HCT116 (cell line): Measurements from ENCODE around the gene FILIP1. TPM values are rescaled to one million over a fixed set of nuclear protein-coding genes. Genes with fewer than 3 reads are reported as not detected.

Experiments
- ATAC-seq: fragments of 200-7000 bp; cut with Tn5 transposase; 2 replicates; pipeline ENCODE4 v1.9.1; 2020; ENCODE audit warnings: mild to moderate bottlenecking, moderate library complexity
- BruUV-seq: library from RNA; stranded (reverse); fragments of 400-500 nt; replicated peaks from 2 replicates; lab custom pipeline; 2021; lab: Mats Ljungman, UMichigan
- CTCF ChIA-PET: fragments of 300-600 bp; sonication (Branson Sonifier 250); formaldehyde crosslinking; loops from one replicate; lab custom pipeline; 2021; ENCODE audit warnings: antibody characterized with exemption; lab: Charles Lee
- POLR2A ChIA-PET: fragments of 300-600, 350-600 bp; sonication (Branson Sonifier 250); formaldehyde crosslinking; loops from one replicate; lab custom pipeline; 2021; ENCODE audit warnings: antibody characterized with exemption; lab: Charles Lee
- RAD21 ChIA-PET, 2 experiments: fragments of 300-600 bp; sonication (Branson Sonifier 250); formaldehyde crosslinking; loops; one replicate each; lab custom pipeline; 2023; ENCODE audit warnings: low total read pairs in 2 of 2; ENCODE audit not compliant: uncharacterized antibody in 2 of 2, unreplicated experiment in 2 of 2, low non-redundant PET in 1 of 2; lab: Charles Lee
- DNase-seq: peaks from one replicate; pipeline ENCODE4 v3.0.0-alpha.2; 2010; ENCODE audit warnings: low read depth, low spot score
- H2AFZ ChIP-seq: fragments of 200-600 bp; shearing (Covaris generic), sonication (generic); 2 replicates; pipeline ENCODE4 v1.6.1; 2017; ENCODE audit warnings: low read depth, mixed run types, mixed read lengths, antibody characterized with exemption, low read length; ENCODE audit not compliant: poor library complexity, severe bottlenecking
- H3K27ac ChIP-seq: 2 replicates; pipeline ENCODE4 v1.5.1; 2012; ENCODE audit warnings: low read depth, low read length
- H3K27me3 ChIP-seq: fragments of 200-600 bp; sonication (generic); 2 replicates; pipeline ENCODE4 v1.6.1; 2016; ENCODE audit warnings: mixed run types, low read length, mixed read lengths; ENCODE audit not compliant: insufficient read depth
- H3K36me3 ChIP-seq, 2 experiments: fragments of 200-500 bp in 1 of 2; fragments of 200-600 bp in 1 of 2; sonication (Bioruptor generic) in 1 of 2; sonication (generic) in 1 of 2; 2 replicates each; pipeline versions ENCODE4 v1.5.1 to v1.6.1; 2014 to 2016; ENCODE audit warnings: low read length in 2 of 2, inconsistent platforms in 1 of 2, mixed read lengths in 1 of 2, mixed run types in 1 of 2; ENCODE audit not compliant: insufficient read depth in 2 of 2, control insufficient read depth in 1 of 2
- H3K4me1 ChIP-seq, 2 experiments: fragments of 200-600 bp in 1 of 2; sonication (generic) in 1 of 2; 2 replicates each; pipeline versions ENCODE4 v1.5.1 to v1.6.1; 2012 to 2017; ENCODE audit warnings: low read length in 2 of 2, inconsistent platforms in 1 of 2, mild to moderate bottlenecking in 1 of 2, mixed read lengths in 1 of 2, mixed run types in 1 of 2, moderate library complexity in 1 of 2; ENCODE audit not compliant: insufficient read depth in 2 of 2, control insufficient read depth in 1 of 2
- H3K4me2 ChIP-seq: fragments of 200-600 bp; sonication (generic); 2 replicates; pipeline ENCODE4 v1.6.1; 2017; ENCODE audit warnings: mixed run types, low read length, mixed read lengths
- H3K4me3 ChIP-seq, 2 experiments: fragments of 200-600 bp in 1 of 2; sonication (generic) in 1 of 2; replicated peaks in 1 of 2; 2 replicates each; pipeline ENCODE4 v1.5.1; 2011 to 2016; ENCODE audit warnings: low read length in 2 of 2, control low read depth in 1 of 2, low read depth in 1 of 2, mild to moderate bottlenecking in 1 of 2, mixed read lengths in 1 of 2, mixed run types in 1 of 2
- H3K79me2 ChIP-seq: fragments of 200-600 bp; sonication (generic); 2 replicates; pipeline ENCODE4 v1.6.1; 2017; ENCODE audit warnings: mild to moderate bottlenecking, mixed run types, low read length, moderate library complexity, mixed read lengths; ENCODE audit not compliant: insufficient read depth
- H3K9ac ChIP-seq: fragments of 200-600 bp; sonication (generic); 2 replicates; pipeline ENCODE4 v1.6.1; 2016; ENCODE audit warnings: low read length, mixed read lengths
- H3K9me2 ChIP-seq: fragments of 200-600 bp; sonication (generic), shearing (Covaris generic); 2 replicates; pipeline ENCODE4 v1.6.1; 2017; ENCODE audit warnings: mixed run types, mild to moderate bottlenecking, moderate library complexity; ENCODE audit not compliant: insufficient read depth
- H3K9me3 ChIP-seq, 2 experiments: fragments of 200-500 bp in 1 of 2; fragments of 200-600 bp in 1 of 2; sonication (Bioruptor generic) in 1 of 2; sonication (generic) in 1 of 2; 2 replicates each; pipeline ENCODE4 v1.6.1; 2014 to 2017; ENCODE audit warnings: low read length in 2 of 2, mixed read lengths in 2 of 2, inconsistent platforms in 1 of 2, low read depth in 1 of 2, mild to moderate bottlenecking in 1 of 2, mixed run types in 1 of 2, moderate library complexity in 1 of 2; ENCODE audit not compliant: control insufficient read depth in 1 of 2, insufficient read depth in 1 of 2
- H4K20me1 ChIP-seq: fragments of 200-600 bp; sonication (generic), shearing (Covaris generic); 2 replicates; pipeline ENCODE4 v1.6.1; 2017; ENCODE audit warnings: mixed run types, mild to moderate bottlenecking, moderate library complexity; ENCODE audit not compliant: insufficient read depth
- ATF3 ChIP-seq: IDR thresholded peaks from 2 replicates; pipeline ENCODE4 v1.6.1; 2012
- CEBPB ChIP-seq: IDR thresholded peaks from 2 replicates; pipeline ENCODE4 v1.6.1; 2012; ENCODE audit warnings: low read depth
- CTCF ChIP-seq, 3 experiments: fragments of 200-600 bp in 1 of 3; sonication (generic) in 1 of 3; IDR thresholded peaks in 2 of 3; conservative IDR thresholded peaks in 1 of 3; 2 replicates each; pipeline ENCODE4 v1.5.1; 2012 to 2017; ENCODE audit warnings: low read depth in 2 of 3, low read length in 2 of 3, antibody characterized with exemption in 1 of 3, borderline replicate concordance in 1 of 3, control low read depth in 1 of 3, mild to moderate bottlenecking in 1 of 3, mixed read lengths in 1 of 3, mixed run types in 1 of 3, moderate library complexity in 1 of 3; ENCODE audit not compliant: insufficient read depth in 1 of 3
- EGR1 ChIP-seq: IDR thresholded peaks from 2 replicates; pipeline ENCODE4 v1.6.1; 2012; ENCODE audit warnings: low read depth
- ELF1 ChIP-seq: IDR thresholded peaks from 2 replicates; pipeline ENCODE4 v1.6.1; 2012; ENCODE audit warnings: low read depth, borderline replicate concordance
- EZH2 ChIP-seq: fragments of 200-600 bp; sonication (generic); IDR thresholded peaks from 2 replicates; pipeline ENCODE4 v1.6.1; 2017; ENCODE audit warnings: antibody characterized with exemption, mixed run types
- EZH2phosphoT487 ChIP-seq: fragments of 200-600 bp; IDR thresholded peaks from 2 replicates; pipeline ENCODE4 v1.6.1; 2018; ENCODE audit warnings: antibody characterized with exemption, borderline replicate concordance
- FOSL1 ChIP-seq: IDR thresholded peaks from 2 replicates; pipeline ENCODE4 v1.6.1; 2012; ENCODE audit warnings: low read depth
- MAX ChIP-seq: IDR thresholded peaks from 2 replicates; pipeline ENCODE4 v1.6.1; 2012
- RAD21 ChIP-seq: IDR thresholded peaks from 2 replicates; pipeline ENCODE4 v1.6.1; 2012; ENCODE audit warnings: low read depth, mild to moderate bottlenecking
- REST ChIP-seq: IDR thresholded peaks from 2 replicates; pipeline ENCODE4 v1.6.1; 2012; ENCODE audit warnings: low read depth
- SIN3A ChIP-seq: IDR thresholded peaks from 2 replicates; pipeline ENCODE4 v1.6.1; 2012; ENCODE audit warnings: low read depth
- SRF ChIP-seq: IDR thresholded peaks from 2 replicates; pipeline ENCODE4 v1.6.1; 2012; ENCODE audit warnings: low read depth
- TCF7L2 ChIP-seq: IDR thresholded peaks from 2 replicates; pipeline ENCODE4 v1.7.0; 2011; ENCODE audit warnings: borderline replicate concordance, inconsistent platforms; ENCODE audit not compliant: insufficient read depth, insufficient read length; ENCODE audit errors: extremely low read depth
- ZFX ChIP-seq: fragments of 450-650 bp; IDR thresholded peaks from 2 replicates; pipeline ENCODE4 v1.6.1; 2017
- ZNF274 ChIP-seq: fragments of 200-500 bp; sonication (Bioruptor generic); IDR thresholded peaks from 2 replicates; pipeline ENCODE4 v1.6.1; 2014; ENCODE audit warnings: mild to moderate bottlenecking, low read depth, low read length, inconsistent platforms
- intact Hi-C: fragments of 100-400 bp; cut with micrococcal nuclease; formaldehyde crosslinking; loops from 2 replicates; pipeline ENCODE4 v1.10.0; 2022
- total RNA-seq: library from RNA; stranded (reverse); gene quantifications from one replicate; pipeline ENCODE4 v1.2.1, GENCODE V29; 2021; ENCODE audit not compliant: unreplicated experiment

Gene FILIP1
- total RNA-seq, 1 experiment from 2014 or later: 0.05 TPM

GRCh38 chr6:75421316-75422023, 72.1 kb downstream of the FILIP1 start:
- ATAC-seq (no peak), DNase-seq (no peak)
- Histone ChIP-seq H3K4me2 (no peak overlapping the region), H3K4me3 (no peak overlapping the region), H3K4me1 (peaks cover 2 to 15% of the 10 kb centered on the region in 2 experiments; a peak in 3 of 4 replicates), H3K36me3 (no peaks in the 10 kb centered on the region), H3K79me2 (no peaks in the 10 kb centered on the region), H3K27ac (no peak overlapping the region), H3K9me2 (0 out of 2 replicates have a peak, but pooled peaks cover 5% of the 10 kb centered on the region), H3K27me3 (no peaks in the 10 kb centered on the region), H3K9me3 (no peaks in the 10 kb centered on the region), H3K9ac (no peak overlapping the region), H4K20me1 (no peaks in the 10 kb centered on the region), H2AFZ (no peak overlapping the region)
- TF ChIP-seq TCF7L2 (no peak), MAX (no peak), EZH2phosphoT487 (no peak), RAD21 (no peak), ATF3 (no peak), FOSL1 (no peak), REST (no peak), SIN3A (no peak), ELF1 (no peak), CEBPB (no peak), ZNF274 (no peak), EZH2 (no peak), EGR1 (no peak), CTCF (IDR thresholded peaks at IDR 0.05 in 2 of 3, conservative IDR thresholded peaks at IDR 0.05 in 1 of 3; ENCODE audit: borderline replicate concordance in 1 of 3, insufficient read depth in 1 of 3, low read depth in 2 of 3, low read length in 2 of 3) (no peak), ZFX (no peak), SRF (no peak)
- intact Hi-C loops: no loop called here
- POLR2A ChIA-PET: no interaction called here
- CTCF ChIA-PET: no interaction called here
- no TSS peak for BruUV-seq
- RAD21 ChIA-PET: no interaction called here
